AG09319 (cell line): ENCODE measurements around the gene ATG14.

Experiments used
- DNase-seq: peaks from one replicate; pipeline ENCODE4 v3.0.0-alpha.2; 2010; ENCODE audit warnings: low read depth; ENCODE audit errors: extremely low read depth
- CTCF ChIP-seq: IDR thresholded peaks from 2 replicates; pipeline ENCODE4 v1.5.1; 2011; ENCODE audit warnings: low read depth, mild to moderate bottlenecking, inconsistent platforms, low read length, moderate library complexity

Gene ATG14

GRCh38 chr14:55340482-55340881 is 71.1 kb downstream of the ATG14 start:
- no peak for TF ChIP-seq CTCF
- no peak for DNase-seq

GRCh38 chr14:55339770-55340169 is 71.9 kb downstream of the ATG14 start:
- no peak for TF ChIP-seq CTCF
- no peak for DNase-seq

- no peak for TF ChIP-seq CTCF
- DNase-seq: no peak
Observed at GRCh38 chr14:55336691-55337090, 74.9 kb downstream of the ATG14 start.

DNA sequence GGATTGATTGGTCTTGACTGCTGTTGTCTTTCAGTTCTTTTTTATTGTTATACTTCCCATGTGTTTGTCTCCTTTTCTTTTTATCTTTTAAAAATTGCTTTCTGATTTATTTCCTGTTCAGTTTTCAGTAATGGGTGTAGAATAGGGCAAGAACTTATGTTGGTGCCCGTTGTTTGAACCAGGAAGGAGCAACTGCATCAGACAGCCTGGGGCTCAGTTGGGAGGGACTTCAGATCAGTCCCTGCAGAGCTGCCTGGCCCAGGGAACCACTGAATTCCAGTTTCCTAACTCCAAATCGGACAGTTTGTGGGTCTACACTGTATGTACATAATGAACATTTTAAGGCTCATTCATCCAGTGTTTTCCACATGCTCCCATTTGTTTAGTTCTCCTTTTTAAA is 75.5 kb downstream of the ATG14 start:
- DNase-seq: no peak
- no peak for TF ChIP-seq CTCF

GRCh38 chr14:55333711-55334485 is 77.7 kb downstream of the ATG14 start:
- no peak for TF ChIP-seq CTCF
- no peak for DNase-seq

GRCh38 chr14:55332654-55333570 is 78.7 kb downstream of the ATG14 start:
- DNase-seq: no peak
- no peak for TF ChIP-seq CTCF
